GM19438 (cell line): ENCODE measurements around the gene IP6K1.
"Not testable (repeated sequence)": the region's sequence is repeated elsewhere in the genome, so short reads cannot be mapped to it uniquely, and the experiment has no call there.

ENCODE experiments used
- ATAC-seq: cut with Tn5 transposase; IDR thresholded peaks from one replicate; pipeline ENCODE4 v1.9.1; 2021; ENCODE audit warnings: low read depth; ENCODE audit not compliant: unreplicated experiment

IP6K1 gene

GRCh38 chr3:49771340-49771938 is 14.9 kb downstream of the IP6K1 start:
- ATAC-seq = no peak

- ATAC-seq = no peak
Measured at GRCh38 chr3:49769926-49770325, 16.4 kb downstream of the IP6K1 start.

GRCh38 chr3:49769286-49769915 is 16.9 kb downstream of the IP6K1 start:
- no peak for ATAC-seq

GRCh38 chr3:49763981-49764380 is 22.4 kb downstream of the IP6K1 start:
- ATAC-seq = no peak

GRCh38 chr3:49761661-49762060 is 24.7 kb downstream of the IP6K1 start:
- ATAC-seq = no peak

- no peak for ATAC-seq
Measured at GRCh38 chr3:49759226-49759625, 27.1 kb downstream of the IP6K1 start.

GRCh38 chr3:49757197-49757596 is 29.1 kb downstream of the IP6K1 start:
- ATAC-seq = no peak

GRCh38 chr3:49756036-49756435 is 30.3 kb downstream of the IP6K1 start:
- no peak for ATAC-seq

GRCh38 chr3:49754536-49754935 is 31.8 kb downstream of the IP6K1 start:
- ATAC-seq = no peak

- no peak for ATAC-seq
Measured at GRCh38 chr3:49751501-49751900, 34.8 kb downstream of the IP6K1 start.

- ATAC-seq = no peak
Measured at GRCh38 chr3:49750056-49750455, 36.3 kb downstream of the IP6K1 start.

GRCh38 chr3:49748874-49749273 is 37.5 kb downstream of the IP6K1 start:
- not testable (repeated sequence) for ATAC-seq

- ATAC-seq = no peak
Measured at GRCh38 chr3:49747792-49748480, 38.4 kb downstream of the IP6K1 start.

GRCh38 chr3:49745986-49746385 is 40.4 kb downstream of the IP6K1 start:
- ATAC-seq = no peak

GRCh38 chr3:49740427-49740826 is 45.9 kb downstream of the IP6K1 start:
- ATAC-seq = no peak

- ATAC-seq = no peak
Measured at GRCh38 chr3:49738067-49738713, 48.2 kb downstream of the IP6K1 start.

GRCh38 chr3:49734752-49735151 is 51.6 kb downstream of the IP6K1 start:
- ATAC-seq = no peak

GRCh38 chr3:49733551-49733950 is 52.8 kb downstream of the IP6K1 start:
- no peak for ATAC-seq

GRCh38 chr3:49732597-49732996 is 53.7 kb downstream of the IP6K1 start:
- no peak for ATAC-seq

- ATAC-seq = no peak
Measured at GRCh38 chr3:49729966-49730609, 56.3 kb downstream of the IP6K1 start.

- ATAC-seq = no peak
Measured at GRCh38 chr3:49727924-49728361, 58.4 kb downstream of the IP6K1 start.
